HepG2 (cell line): Measurements from ENCODE around the gene DMTF1. TPM values are rescaled to one million over a fixed set of nuclear protein-coding genes. Genes with fewer than 3 reads are reported as not detected.

Experiments
- ATAC-seq: fragments of 200-7000 bp; cut with Tn5 transposase; 3 replicates; pipeline ENCODE4 v1.9.1; 2020; ENCODE audit warnings: mild to moderate bottlenecking, moderate library complexity
- BruUV-seq: library from RNA; stranded (reverse); fragments of 400-500 nt; replicated peaks from 2 replicates; lab custom pipeline; 2021; lab: Mats Ljungman, UMichigan
- CTCF ChIA-PET: fragments of 300-600 bp; formaldehyde crosslinking; extraction: SDS; loops from one replicate; lab custom pipeline; 2021; ENCODE audit warnings: low total read pairs, inconsistent platforms, low intra/inter-chr PET ratio; lab: Yijun Ruan, JAX
- POLR2A ChIA-PET: fragments of 350-600 bp; sonication (Branson Sonifier 250); formaldehyde crosslinking; loops from one replicate; lab custom pipeline; 2020; ENCODE audit warnings: antibody characterized with exemption, inconsistent platforms; lab: Yijun Ruan, JAX
- DNase-seq: peaks from one replicate; pipeline ENCODE4 v3.0.0-alpha.2; 2015; ENCODE audit warnings: low spot score
- FAIRE-seq: peaks from 3 replicates; lab custom pipeline; 2011; peaks lifted over from hg19 to GRCh38; lab: Jason Lieb, UNC
- H2AFZ ChIP-seq: one replicate; pipeline ENCODE4 v1.6.1; 2011; ENCODE audit warnings: low read length, inconsistent platforms
- H3K27ac ChIP-seq: fragments of 300-600 bp; 3 replicates; pipeline ENCODE4 v1.8.0; 2011; ENCODE audit warnings: mixed run types, mild to moderate bottlenecking, mixed read lengths, low read length, inconsistent platforms; ENCODE audit not compliant: insufficient read depth; ENCODE audit errors: extremely low read length
- H3K27me3 ChIP-seq, 2 experiments: fragments of 200-600 bp in 1 of 2; 2 replicates in 1 of 2; 3 replicates in 1 of 2; pipeline versions ENCODE4 v1.6.0 to v1.8.0; 2011; ENCODE audit warnings: low read length in 2 of 2, mild to moderate bottlenecking in 2 of 2, moderate library complexity in 2 of 2, inconsistent platforms in 1 of 2; ENCODE audit not compliant: insufficient read depth in 2 of 2, control insufficient read depth in 1 of 2
- H3K36me3 ChIP-seq, 2 experiments: fragments of 200-600 bp in 1 of 2; replicated peaks in 1 of 2; 2 replicates in 1 of 2; 3 replicates in 1 of 2; pipeline versions ENCODE4 v1.5.1 to v1.8.0; 2011; ENCODE audit warnings: low read length in 2 of 2, inconsistent platforms in 1 of 2; ENCODE audit not compliant: insufficient read depth in 2 of 2, control insufficient read depth in 1 of 2
- H3K4me1 ChIP-seq: 2 replicates; pipeline ENCODE4 v1.5.1; 2012; ENCODE audit warnings: low read length, inconsistent platforms; ENCODE audit not compliant: insufficient read depth
- H3K4me2 ChIP-seq: 2 replicates; pipeline ENCODE4 v1.6.0; 2011; ENCODE audit warnings: low read depth, low read length, inconsistent platforms
- H3K4me3 ChIP-seq, 3 experiments: fragments of 200-600 bp in 1 of 3; sonication (generic), shearing (Covaris generic) in 1 of 3; replicated peaks in 1 of 3; 2 replicates each; pipeline ENCODE4 v1.5.1; 2011 to 2016; ENCODE audit warnings: low read length in 3 of 3, inconsistent platforms in 2 of 3, low read depth in 2 of 3, mild to moderate bottlenecking in 2 of 3, control low read depth in 1 of 3, mixed read lengths in 1 of 3; ENCODE audit not compliant: insufficient read depth in 1 of 3
- H3K79me2 ChIP-seq: one replicate; pipeline ENCODE4 v1.6.1; 2011; ENCODE audit warnings: low read length, inconsistent platforms; ENCODE audit not compliant: insufficient read depth
- H3K9ac ChIP-seq: 2 replicates; pipeline ENCODE4 v1.6.0; 2011; ENCODE audit warnings: mild to moderate bottlenecking, low read depth, low read length, inconsistent platforms; ENCODE audit not compliant: insufficient read depth
- H3K9me3 ChIP-seq: 2 replicates; pipeline ENCODE4 v1.5.1; 2012; ENCODE audit warnings: mild to moderate bottlenecking, low read length
- H4K20me1 ChIP-seq: 2 replicates; pipeline ENCODE4 v1.6.0; 2011; ENCODE audit warnings: inconsistent platforms, mild to moderate bottlenecking, low read length, moderate library complexity; ENCODE audit not compliant: insufficient read depth
- ASH2L ChIP-seq: fragments of 300-600, 200-600 bp; sonication (generic); IDR thresholded peaks from 2 replicates; pipeline ENCODE4 v1.7.0; 2017; ENCODE audit warnings: low read depth, mild to moderate bottlenecking, moderate library complexity, mixed read lengths, low read length; ENCODE audit not compliant: insufficient read length
- GFI1 ChIP-seq: sonication (generic); formaldehyde crosslinking; IDR thresholded peaks from 2 replicates; pipeline ENCODE4 v1.5.0; 2020; ENCODE audit warnings: missing genetic modification reagents, mild to moderate bottlenecking, borderline replicate concordance
- GTF2F1 ChIP-seq: fragments of 150-350 bp; IDR thresholded peaks from 2 replicates; pipeline ENCODE4 v1.6.1; 2014; ENCODE audit warnings: low read length
- HOXA9 ChIP-seq: sonication (generic); formaldehyde crosslinking; IDR thresholded peaks from 2 replicates; pipeline ENCODE4 v1.8.1; 2022; ENCODE audit warnings: missing genetic modification reagents, mild to moderate bottlenecking, moderate library complexity, borderline replicate concordance
- RBAK ChIP-seq: sonication (generic); formaldehyde crosslinking; IDR thresholded peaks from 2 replicates; pipeline ENCODE4 v1.5.1; 2020; ENCODE audit warnings: mild to moderate bottlenecking, missing genetic modification reagents
- RFX3 ChIP-seq: IDR thresholded peaks from 2 replicates; pipeline ENCODE4 v1.6.1; 2016; ENCODE audit warnings: missing biosample characterization, missing genetic modification reagents
- RXRA ChIP-seq: sonication (generic); formaldehyde crosslinking; IDR thresholded peaks from 2 replicates; pipeline ENCODE4 v1.5.1; 2020; ENCODE audit warnings: missing genetic modification reagents
- SIN3A ChIP-seq: IDR thresholded peaks from 2 replicates; pipeline ENCODE4 v1.6.1; 2011; ENCODE audit warnings: low read depth, mild to moderate bottlenecking, control low read depth, low read length, borderline replicate concordance
- SP1 ChIP-seq, 2 experiments: fragments of 450-650 bp in 1 of 2; sonication (generic) in 1 of 2; formaldehyde crosslinking in 1 of 2; IDR thresholded peaks; 2 replicates each; pipeline versions ENCODE4 v1.4.0 to v1.6.1; 2016 to 2020; ENCODE audit warnings: missing genetic modification reagents in 1 of 2
- ZNF296 ChIP-seq: sonication (generic); formaldehyde crosslinking; conservative IDR thresholded peaks from 2 replicates; pipeline ENCODE4 v1.5.0; 2020; ENCODE audit warnings: mild to moderate bottlenecking, missing genetic modification reagents
- ZNF335 ChIP-seq: sonication (generic); formaldehyde crosslinking; IDR thresholded peaks from 2 replicates; pipeline ENCODE4 v1.4.0; 2020; ENCODE audit warnings: missing genetic modification reagents
- ZNF660 ChIP-seq: sonication (generic); formaldehyde crosslinking; IDR thresholded peaks from 2 replicates; pipeline ENCODE4 v1.5.1; 2020; ENCODE audit warnings: mild to moderate bottlenecking, low read depth, missing genetic modification reagents, borderline replicate concordance
- ZNF879 ChIP-seq: sonication (generic); formaldehyde crosslinking; IDR thresholded peaks from 2 replicates; pipeline ENCODE4 v1.8.1; 2023; ENCODE audit warnings: missing genetic modification reagents
- WGBS: methylation state at CpG from one replicate; pipeline ENCODE4 v1.1.6; 2017; ENCODE audit warnings: low lambda C conversion rate; 5-methylcytosine and 5-hydroxymethylcytosine counted together
- in situ Hi-C: cut with HindIII; loops from 2 replicates; pipeline ENCODE4 v1.10.0; 2017; ENCODE audit warnings: low pct_unique_long_range_greater_than_20kb; ENCODE audit not compliant: extremely low pct_ligation_motif_present
- intact Hi-C: fragments of 100-400 bp; cut with micrococcal nuclease; formaldehyde crosslinking; loops from one replicate; pipeline ENCODE4 v1.10.0; 2022; ENCODE audit not compliant: unreplicated experiment
- polyA plus RNA-seq, 8 experiments: library from polyadenylated mRNA; depleted of rRNA in 3 of 8; stranded (reverse) in 7 of 8; unstranded in 1 of 8; fragments of >200 nt; fragmentation: Illumina TruSeq in 4 of 8; extraction: Trizol in 4 of 8; gene quantifications; 2 replicates each; pipeline versions ENCODE4 v1.2.1 to v1.2.3, GENCODE V29; 2011 to 2016; ENCODE audit warnings: low read depth in 4 of 8, missing spikeins in 1 of 8, mixed read lengths in 1 of 8; ENCODE audit not compliant: insufficient read depth in 1 of 8
- total RNA-seq, 5 experiments: library from RNA; depleted of rRNA; stranded (reverse); fragments of >200 nt; fragmentation: Illumina TruSeq; extraction: Trizol; gene quantifications; 2 replicates each; pipeline ENCODE4 v1.2.3, GENCODE V29; 2016; ENCODE audit warnings: low read depth in 1 of 5
- TF ChIP-seq, protein P1 (sequence below): IDR thresholded peaks from 2 replicates; pipeline ENCODE4 v1.6.1; 2016; ENCODE audit warnings: missing genetic modification reagents, missing compliant biosample characterization
- TF ChIP-seq, protein P2 (sequence below): sonication (generic); formaldehyde crosslinking; IDR thresholded peaks from 2 replicates; pipeline ENCODE4; 2020; ENCODE audit warnings: missing genetic modification reagents, mild to moderate bottlenecking, borderline replicate concordance
- TF ChIP-seq, protein P3 (sequence below): IDR thresholded peaks from 2 replicates; pipeline ENCODE4 v1.4.0; 2020; ENCODE audit warnings: mild to moderate bottlenecking, missing genetic modification reagents

The DMTF1 gene
- total and polyA plus RNA-seq, 2 of the 13 experiments (the other 11 are each of a cell fraction or from before 2014, with no cell fraction given): 45.8 to 132 TPM

DNA sequence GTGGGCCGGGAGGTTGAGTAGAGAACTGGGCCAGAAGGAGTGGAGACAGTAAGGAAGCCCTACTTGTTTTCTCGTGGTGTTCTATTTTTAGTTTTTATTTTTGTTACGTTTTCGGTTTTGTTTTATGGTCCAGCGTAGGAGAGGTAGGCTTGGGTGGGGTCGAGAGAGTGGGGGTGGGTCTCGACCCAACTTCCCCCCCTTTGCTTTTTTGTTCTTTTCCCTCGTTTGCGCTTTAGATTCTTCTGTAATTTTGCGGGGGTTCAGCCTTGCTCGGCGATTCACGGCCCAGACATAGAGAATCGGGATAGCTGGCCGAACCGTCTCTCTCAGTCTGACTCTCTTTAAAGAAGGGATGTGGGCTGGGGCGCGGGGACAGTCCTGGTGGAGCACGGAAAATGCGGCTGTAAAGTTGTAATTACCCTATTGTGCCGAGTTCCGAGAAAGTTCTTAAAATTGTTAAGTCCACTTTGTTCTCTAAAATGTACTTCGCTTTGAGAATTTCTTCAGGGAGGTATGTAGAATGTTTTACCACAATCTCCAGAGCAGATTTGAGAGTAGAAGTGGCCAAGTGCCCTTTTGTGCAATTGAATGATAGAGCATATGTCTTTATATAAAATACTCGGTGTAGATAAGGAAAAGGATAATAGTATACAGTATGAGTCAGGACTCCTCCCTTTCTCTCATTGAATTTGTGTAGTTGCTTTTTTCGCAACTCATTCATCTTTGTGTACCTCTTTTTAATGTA, 816 bp downstream of the DMTF1 start:
- FAIRE-seq: no peak
- intact Hi-C loops: loop anchor here (1.0 to 5.0 kb wide), 3 partner anchors 67 to 211 kb away; no protein-coding TSS in a partner anchor
- under 1% methylated on average over 25 of the region's 25 CpGs for WGBS
- Histone ChIP-seq H4K20me1 (no peaks in the 10 kb centered on the region; the same call in 1 of the 2 replicates), H3K4me2 (peak overlapping the region; percentile 71), H3K79me2 (peaks cover 53% of the 10 kb centered on the region), H3K27me3 (no peaks in the 10 kb centered on the region; a peak in 1 of 5 replicates), H3K27ac (peak overlapping the region; percentile 98), H3K9me3 (no peaks in the 10 kb centered on the region), H3K36me3 (no peaks in the 10 kb centered on the region; a peak in 1 of 5 replicates), H3K4me3 (peak overlapping the region; percentile 86 to 97 (median 91)), H3K4me1 (peaks cover 43% of the 10 kb centered on the region), H2AFZ (no peak overlapping the region), H3K9ac (peak overlapping the region; percentile 91)
- CTCF ChIA-PET: no interaction called here
- ATAC-seq: peak; percentile 45
- TSS peak; percentile 64 for BruUV-seq
- in situ Hi-C loops: loop anchor here (5.0 kb wide), 1 partner anchor 211 kb away; no protein-coding TSS in a partner anchor
- POLR2A ChIA-PET: interaction anchor here (0.9 to 2.5 kb wide), 19 partner anchors 8 to 312 kb away, joined by 3 to 10 read pairs (median 4); partner anchors contain the start of genes ELAPOR2 and TMEM243
- DNase-seq: peak; percentile 2
- TF ChIP-seq ZNF660 (CRISPR knock-in tag) (no peak), ZNF879 (CRISPR knock-in tag) (0 out of 2 replicates have a peak, but pooled peaks have one; percentile 49), HOXA9 (CRISPR knock-in tag) (0 out of 2 replicates have a peak, but pooled peaks have one; percentile 31), RXRA (CRISPR knock-in tag) (no peak), RBAK (CRISPR knock-in tag) (no peak), GTF2F1 (no peak), ASH2L (no peak), SIN3A (0 out of 2 replicates have a peak, but pooled peaks have one; percentile 23), SP1 (IDR thresholded peaks at IDR 0.05) (no peak), SP1 (CRISPR knock-in tag; IDR thresholded peaks at IDR 0.05) (no peak), ZNF296 (no peak), RFX3 (no peak), GFI1 (CRISPR knock-in tag) (0 out of 2 replicates have a peak, but pooled peaks have one; percentile 10), ZNF335 (no peak)
- TF ChIP-seq, protein P1, sequence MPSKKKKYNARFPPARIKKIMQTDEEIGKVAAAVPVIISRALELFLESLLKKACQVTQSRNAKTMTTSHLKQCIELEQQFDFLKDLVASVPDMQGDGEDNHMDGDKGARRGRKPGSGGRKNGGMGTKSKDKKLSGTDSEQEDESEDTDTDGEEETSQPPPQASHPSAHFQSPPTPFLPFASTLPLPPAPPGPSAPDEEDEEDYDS (CRISPR knock-in tag): no peak
- TF ChIP-seq, protein P2, sequence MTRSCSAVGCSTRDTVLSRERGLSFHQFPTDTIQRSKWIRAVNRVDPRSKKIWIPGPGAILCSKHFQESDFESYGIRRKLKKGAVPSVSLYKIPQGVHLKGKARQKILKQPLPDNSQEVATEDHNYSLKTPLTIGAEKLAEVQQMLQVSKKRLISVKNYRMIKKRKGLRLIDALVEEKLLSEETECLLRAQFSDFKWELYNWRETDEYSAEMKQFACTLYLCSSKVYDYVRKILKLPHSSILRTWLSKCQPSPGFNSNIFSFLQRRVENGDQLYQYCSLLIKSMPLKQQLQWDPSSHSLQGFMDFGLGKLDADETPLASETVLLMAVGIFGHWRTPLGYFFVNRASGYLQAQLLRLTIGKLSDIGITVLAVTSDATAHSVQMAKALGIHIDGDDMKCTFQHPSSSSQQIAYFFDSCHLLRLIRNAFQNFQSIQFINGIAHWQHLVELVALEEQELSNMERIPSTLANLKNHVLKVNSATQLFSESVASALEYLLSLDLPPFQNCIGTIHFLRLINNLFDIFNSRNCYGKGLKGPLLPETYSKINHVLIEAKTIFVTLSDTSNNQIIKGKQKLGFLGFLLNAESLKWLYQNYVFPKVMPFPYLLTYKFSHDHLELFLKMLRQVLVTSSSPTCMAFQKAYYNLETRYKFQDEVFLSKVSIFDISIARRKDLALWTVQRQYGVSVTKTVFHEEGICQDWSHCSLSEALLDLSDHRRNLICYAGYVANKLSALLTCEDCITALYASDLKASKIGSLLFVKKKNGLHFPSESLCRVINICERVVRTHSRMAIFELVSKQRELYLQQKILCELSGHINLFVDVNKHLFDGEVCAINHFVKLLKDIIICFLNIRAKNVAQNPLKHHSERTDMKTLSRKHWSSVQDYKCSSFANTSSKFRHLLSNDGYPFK (CRISPR knock-in tag): peak; percentile 10; the same call in 1 of the 2 replicates
- TF ChIP-seq, protein P3, sequence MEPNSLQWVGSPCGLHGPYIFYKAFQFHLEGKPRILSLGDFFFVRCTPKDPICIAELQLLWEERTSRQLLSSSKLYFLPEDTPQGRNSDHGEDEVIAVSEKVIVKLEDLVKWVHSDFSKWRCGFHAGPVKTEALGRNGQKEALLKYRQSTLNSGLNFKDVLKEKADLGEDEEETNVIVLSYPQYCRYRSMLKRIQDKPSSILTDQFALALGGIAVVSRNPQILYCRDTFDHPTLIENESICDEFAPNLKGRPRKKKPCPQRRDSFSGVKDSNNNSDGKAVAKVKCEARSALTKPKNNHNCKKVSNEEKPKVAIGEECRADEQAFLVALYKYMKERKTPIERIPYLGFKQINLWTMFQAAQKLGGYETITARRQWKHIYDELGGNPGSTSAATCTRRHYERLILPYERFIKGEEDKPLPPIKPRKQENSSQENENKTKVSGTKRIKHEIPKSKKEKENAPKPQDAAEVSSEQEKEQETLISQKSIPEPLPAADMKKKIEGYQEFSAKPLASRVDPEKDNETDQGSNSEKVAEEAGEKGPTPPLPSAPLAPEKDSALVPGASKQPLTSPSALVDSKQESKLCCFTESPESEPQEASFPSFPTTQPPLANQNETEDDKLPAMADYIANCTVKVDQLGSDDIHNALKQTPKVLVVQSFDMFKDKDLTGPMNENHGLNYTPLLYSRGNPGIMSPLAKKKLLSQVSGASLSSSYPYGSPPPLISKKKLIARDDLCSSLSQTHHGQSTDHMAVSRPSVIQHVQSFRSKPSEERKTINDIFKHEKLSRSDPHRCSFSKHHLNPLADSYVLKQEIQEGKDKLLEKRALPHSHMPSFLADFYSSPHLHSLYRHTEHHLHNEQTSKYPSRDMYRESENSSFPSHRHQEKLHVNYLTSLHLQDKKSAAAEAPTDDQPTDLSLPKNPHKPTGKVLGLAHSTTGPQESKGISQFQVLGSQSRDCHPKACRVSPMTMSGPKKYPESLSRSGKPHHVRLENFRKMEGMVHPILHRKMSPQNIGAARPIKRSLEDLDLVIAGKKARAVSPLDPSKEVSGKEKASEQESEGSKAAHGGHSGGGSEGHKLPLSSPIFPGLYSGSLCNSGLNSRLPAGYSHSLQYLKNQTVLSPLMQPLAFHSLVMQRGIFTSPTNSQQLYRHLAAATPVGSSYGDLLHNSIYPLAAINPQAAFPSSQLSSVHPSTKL (CRISPR knock-in tag): no peak
